Uterus (tissue), 2 donors: ENCODE data around the gene VCL.

Experiments used
- CTCF ChIP-seq, 4 experiments: fragments of 200-600 bp in 2 of 4; fragments of 450-650 bp in 2 of 4; sonication (generic) in 2 of 4; IDR thresholded peaks; one replicate each; pipeline ENCODE4 v1.5.1; 2016 to 2019; ENCODE audit warnings: antibody characterized with exemption in 4 of 4, mild to moderate bottlenecking in 2 of 4, moderate library complexity in 1 of 4
- POLR2A ChIP-seq, 2 donors: fragments of 450-650 bp; IDR thresholded peaks; one replicate each; pipeline ENCODE4 v1.6.1; 2016; ENCODE audit warnings: antibody characterized with exemption in 2 of 2, mild to moderate bottlenecking in 1 of 2, moderate library complexity in 1 of 2

- TF ChIP-seq CTCF (IDR thresholded peaks at IDR 0.05), result no peak
- no peak for TF ChIP-seq POLR2A (IDR thresholded peaks at IDR 0.05)
These were observed 94.5 kb downstream of the VCL start for GRCh38 chr10:74092372-74092771.
